Upper lobe of left lung (tissue), 4 donors: ENCODE data around the gene SLC12A8.

ENCODE experiments used
- CTCF ChIP-seq, 6 experiments: fragments of 450-650 bp in 4 of 6; fragments of 200-600 bp in 2 of 6; sonication (generic) in 2 of 6; IDR thresholded peaks; one replicate each; pipeline ENCODE4 v1.5.1; 2016 to 2019; ENCODE audit warnings: antibody characterized with exemption in 6 of 6
- POLR2AphosphoS5 ChIP-seq, 2 donors: sonication (generic); formaldehyde crosslinking; IDR thresholded peaks; one replicate each; pipeline ENCODE4 v1.5.1; 2017; ENCODE audit warnings: antibody characterized with exemption in 2 of 2

- TF ChIP-seq POLR2AphosphoS5 (IDR thresholded peaks at IDR 0.05) (no peak), CTCF (IDR thresholded peaks at IDR 0.05) (no peak)
These were observed 60.6 kb downstream of the SLC12A8 start for GRCh38 chr3:125151916-125152315.
